Stimulated activated CD4-positive, alpha-beta T cell treated with anti-CD3 and anti-CD28 coated beads, Interleukin-2, amount 100 ng/mL, for 4 hours (primary cell): ENCODE results near the gene SND1.
"Not testable (repeated sequence)": the region's sequence is repeated elsewhere in the genome, so short reads cannot be mapped to it uniquely, and the experiment has no call there.

Source experiments
- DNase-seq: peaks from one replicate; pipeline ENCODE4 v3.0.0-alpha.2; 2020; ENCODE audit warnings: low read depth

SND1 gene

DNA sequence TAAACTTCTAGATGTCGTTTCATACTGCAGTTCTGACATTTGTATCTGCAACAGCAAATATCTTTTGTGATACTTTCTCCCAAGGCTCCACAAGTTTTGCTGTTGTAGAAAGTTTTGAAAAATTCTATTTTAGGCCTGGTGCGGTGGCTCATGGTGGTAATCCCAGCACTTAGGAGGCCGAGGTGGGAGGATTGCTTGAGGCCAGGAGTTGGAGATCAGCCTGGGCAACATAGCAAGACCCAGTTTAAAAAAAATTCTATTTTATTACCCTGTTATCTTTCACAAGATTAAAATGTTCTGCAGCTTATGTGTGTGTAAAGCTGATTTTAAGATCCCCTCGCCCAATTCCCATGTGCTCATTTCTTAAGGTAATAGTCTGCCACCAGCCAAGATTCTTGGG, 1.4 kb downstream of the SND1 start:
- no peak for DNase-seq

- DNase-seq: no peak
Measured at GRCh38 chr7:127654404-127655394, 2.7 kb downstream of the SND1 start.

GRCh38 chr7:127655720-127656119, 3.7 kb downstream of the SND1 start:
- no peak for DNase-seq

DNA sequence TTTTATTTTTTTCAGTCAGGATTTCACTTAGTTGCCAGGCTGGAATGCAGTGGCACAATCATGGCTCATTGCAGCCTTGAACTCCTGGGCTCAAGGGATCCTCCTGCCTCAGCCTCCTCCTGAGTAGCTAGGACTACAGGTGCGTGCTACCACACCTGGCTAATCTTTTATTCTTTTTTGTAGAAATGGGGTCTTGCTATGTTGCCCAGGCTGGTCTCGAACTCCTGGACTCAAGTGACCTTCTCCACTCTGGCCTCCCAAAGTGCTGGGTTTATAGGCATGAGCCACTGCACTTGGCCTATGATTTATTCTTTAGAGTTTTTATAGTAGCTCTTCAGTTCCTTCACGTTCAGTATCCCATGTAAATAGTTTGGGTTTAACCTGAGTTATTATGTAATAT, 5.5 kb downstream of the SND1 start:
- DNase-seq: no peak

- no peak for DNase-seq
Measured at GRCh38 chr7:127658970-127659630, 7.1 kb downstream of the SND1 start.

GRCh38 chr7:127665922-127666321, 13.9 kb downstream of the SND1 start:
- no peak for DNase-seq

DNA sequence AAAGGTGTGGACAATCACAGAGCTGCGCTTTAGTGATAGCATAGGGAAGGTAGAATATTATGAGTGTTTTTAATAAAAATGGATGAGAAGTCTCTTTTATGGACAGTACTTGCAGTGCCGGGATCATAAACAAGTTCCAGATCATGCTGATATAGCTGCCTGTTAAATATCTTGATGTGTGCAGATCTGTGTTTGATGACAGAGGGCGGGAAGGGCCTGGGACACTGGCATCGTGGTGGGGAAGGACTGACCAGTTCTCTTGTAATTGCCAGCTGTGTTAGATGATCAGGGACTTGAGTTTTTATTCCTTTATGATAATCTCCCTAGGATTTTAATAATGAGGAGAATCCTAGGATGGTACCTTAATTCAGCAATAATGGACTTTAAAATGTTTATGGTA, 14.6 kb downstream of the SND1 start:
- no peak for DNase-seq

GRCh38 chr7:127667017-127667670, 15.2 kb downstream of the SND1 start:
- DNase-seq: no peak

DNA sequence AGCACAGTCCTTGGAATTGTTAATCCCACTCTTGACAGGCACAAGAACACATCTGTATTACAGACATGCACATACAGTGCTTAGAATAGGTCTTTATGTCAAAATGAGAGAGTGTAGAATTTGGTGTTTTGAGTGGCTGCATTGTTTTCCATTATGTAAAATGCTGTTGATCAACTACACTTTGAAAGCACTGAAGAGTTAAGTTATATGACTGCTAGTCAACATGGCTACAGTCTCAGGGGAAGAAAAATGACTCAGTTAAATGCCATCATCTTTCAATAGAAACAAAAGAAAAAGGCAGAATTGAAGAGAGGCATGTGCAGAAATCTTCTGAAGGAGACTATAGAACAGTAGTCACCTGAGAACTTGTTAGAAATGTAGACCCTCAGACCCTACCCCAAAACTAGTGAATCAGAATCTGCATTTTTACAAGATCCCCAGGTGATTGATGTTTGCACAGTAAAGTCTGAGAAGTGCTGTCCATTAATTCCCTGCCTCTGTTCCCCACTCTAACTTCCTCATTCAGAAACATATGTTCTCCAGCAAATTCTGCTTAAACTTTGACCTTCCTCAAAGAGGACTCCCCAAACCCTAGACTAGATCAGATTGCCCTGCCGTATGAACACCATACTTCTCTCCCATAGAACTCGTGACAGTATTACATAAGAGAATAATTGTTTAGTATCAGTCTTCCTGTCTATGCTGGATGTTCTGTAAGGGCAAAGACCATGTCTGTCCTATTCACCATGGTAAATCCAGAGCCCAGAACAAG, 16.0 kb downstream of the SND1 start:
- DNase-seq: no peak

DNA sequence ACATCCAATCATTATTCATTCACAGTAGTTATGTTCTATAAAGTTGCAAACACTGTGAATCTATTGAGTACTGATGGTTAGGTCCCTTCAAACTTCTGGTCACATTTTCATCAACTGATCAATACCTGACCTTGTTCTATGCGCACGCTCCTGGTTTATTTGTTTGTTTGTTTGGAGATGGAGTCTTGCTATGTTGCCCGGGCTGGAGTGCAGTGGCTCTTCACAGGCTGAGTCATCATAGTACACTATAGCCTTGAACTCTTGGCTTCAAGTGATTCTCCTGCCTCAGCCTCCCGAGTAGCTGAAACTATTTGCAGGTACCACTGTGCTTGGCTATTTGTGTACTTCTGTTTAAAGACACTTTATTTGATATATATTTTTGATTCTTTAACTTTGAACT, 19.3 kb downstream of the SND1 start:
- DNase-seq: no peak

- no peak for DNase-seq
Measured at GRCh38 chr7:127673902-127674301, 21.9 kb downstream of the SND1 start.

DNA sequence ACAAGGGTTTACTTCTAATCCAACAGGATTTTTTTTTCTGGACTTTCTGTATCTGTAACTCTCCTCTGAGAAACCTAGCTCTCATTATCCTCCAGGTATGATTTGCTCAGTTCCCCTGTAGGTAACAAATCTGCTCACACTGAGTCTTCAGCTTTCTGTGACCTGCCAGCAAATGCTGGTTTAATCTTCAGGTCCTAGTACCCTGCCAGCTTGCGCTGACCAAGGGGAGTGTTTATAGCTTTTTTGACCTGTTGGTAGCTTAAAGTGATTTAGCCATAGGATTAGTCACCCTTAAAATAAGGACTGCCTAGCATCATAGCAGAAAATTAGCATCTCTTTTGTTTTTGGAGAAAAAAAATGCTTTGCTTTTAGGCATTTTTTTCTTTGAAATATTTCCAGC, 22.4 kb downstream of the SND1 start:
- no peak for DNase-seq

GRCh38 chr7:127674923-127675322, 22.9 kb downstream of the SND1 start:
- not testable (repeated sequence) for DNase-seq

DNA sequence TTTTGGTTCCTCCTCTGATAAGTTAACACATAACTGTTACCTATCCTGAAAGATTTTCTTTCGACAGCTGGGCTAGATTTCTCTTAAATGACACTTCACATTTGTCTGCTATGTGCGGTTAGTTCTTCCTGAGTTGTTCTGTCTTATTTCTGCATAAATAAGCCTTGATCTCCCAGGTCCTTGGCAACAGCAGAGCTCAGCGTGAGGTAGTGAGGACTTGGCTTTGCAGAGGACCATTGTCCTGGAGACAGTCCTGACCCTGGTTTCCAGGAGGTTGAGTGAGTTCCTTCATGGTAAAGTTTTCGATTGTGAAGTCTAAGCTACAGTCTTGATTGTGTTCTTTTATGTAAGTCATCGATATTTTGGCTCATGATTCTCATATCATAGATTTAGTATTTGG, 23.7 kb downstream of the SND1 start:
- DNase-seq: no peak

- no peak for DNase-seq
Measured at GRCh38 chr7:127677433-127678230, 25.6 kb downstream of the SND1 start.

DNA sequence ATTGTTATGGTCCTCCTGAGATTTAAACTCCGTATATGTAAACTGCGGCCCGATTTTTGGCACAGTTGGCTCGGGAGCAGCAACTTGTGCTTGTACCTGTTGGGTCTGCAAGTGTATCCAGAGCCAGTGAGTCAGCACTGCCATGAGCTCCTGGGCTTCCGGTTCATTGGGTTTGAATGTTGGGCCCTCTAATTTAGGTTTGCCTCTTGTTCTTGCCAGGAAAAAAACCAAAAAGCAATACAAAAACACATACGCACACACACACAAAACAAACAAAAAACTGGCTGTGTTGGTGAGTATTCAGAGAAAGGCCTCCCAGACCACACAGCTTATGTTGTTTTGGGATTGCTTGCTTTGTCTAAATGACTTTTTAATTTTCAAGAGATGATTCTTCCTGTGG, 26.3 kb downstream of the SND1 start:
- no peak for DNase-seq

- DNase-seq: no peak
Measured at GRCh38 chr7:127678947-127679346, 27.0 kb downstream of the SND1 start.

DNA sequence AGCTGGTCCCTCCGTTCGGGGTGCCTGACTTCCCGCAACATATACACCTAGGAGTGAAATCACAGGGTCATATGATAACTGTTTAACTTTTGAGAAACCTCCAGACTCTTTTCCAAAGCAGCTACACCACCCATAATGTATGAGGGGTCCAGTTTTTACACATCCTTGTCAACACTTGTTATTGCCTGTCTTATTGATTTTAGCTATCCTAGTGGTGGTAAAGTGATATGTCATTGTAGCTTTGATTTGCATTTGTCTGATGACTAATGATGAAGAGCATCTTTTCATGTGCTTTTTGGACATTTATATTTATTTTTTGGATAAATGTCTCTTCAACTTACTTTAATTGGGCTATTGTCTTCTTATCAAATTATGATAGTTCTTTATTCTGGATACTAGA, 29.0 kb downstream of the SND1 start:
- no peak for DNase-seq

- no peak for DNase-seq
Measured at GRCh38 chr7:127682140-127682539, 30.1 kb downstream of the SND1 start.

DNA sequence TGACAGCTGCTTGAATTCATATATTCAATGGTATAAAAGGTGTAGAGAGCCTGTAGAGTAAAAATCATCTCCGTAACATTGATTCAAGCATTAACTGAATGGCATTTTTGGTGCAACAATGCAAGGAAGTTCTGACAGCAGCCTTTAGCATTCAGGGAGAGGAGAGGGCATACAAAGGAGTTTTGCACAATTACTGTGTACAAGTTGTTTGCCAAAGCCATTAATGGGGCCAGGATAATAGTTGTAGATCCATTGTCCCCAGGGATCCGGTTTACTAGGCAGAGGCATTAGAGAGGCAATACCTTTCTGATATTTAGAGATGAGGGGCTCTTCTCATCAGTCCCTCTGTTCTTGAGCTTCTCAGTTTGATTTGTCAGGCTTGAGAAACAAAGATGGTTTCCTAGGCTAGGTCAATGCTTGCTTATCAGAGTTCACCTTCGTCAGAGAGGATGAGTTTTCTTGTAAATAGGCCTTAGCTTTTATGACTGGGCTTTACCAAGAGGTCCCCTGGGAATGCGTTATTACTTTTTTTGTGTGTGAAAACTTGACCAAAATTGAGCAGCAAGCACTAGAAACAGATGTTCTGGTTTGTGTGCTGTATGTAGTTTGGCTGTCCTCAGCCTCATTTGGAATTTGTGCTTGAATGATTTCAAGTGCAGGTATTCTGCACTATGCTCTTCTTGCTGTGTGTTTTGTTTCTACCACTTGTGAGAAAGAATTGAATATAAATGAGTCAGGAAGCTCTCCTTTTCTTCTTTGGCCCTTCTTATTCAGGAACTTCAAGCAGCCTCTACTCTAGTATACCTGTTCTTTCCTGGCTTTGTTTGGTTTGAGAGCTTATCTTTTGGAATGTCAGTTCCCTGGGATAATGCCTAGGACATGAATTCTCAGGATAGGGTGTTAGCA, 32.0 kb downstream of the SND1 start:
- no peak for DNase-seq
